B cell (primary cell): Measurements from ENCODE around the gene POP4.

Experiments
- EZH2 ChIP-seq: IDR thresholded peaks from 2 replicates; pipeline ENCODE4 v1.6.1; 2012; ENCODE audit warnings: borderline replicate concordance, low read depth, mild to moderate bottlenecking, moderate library complexity, low read length; ENCODE audit not compliant: insufficient read depth, poor library complexity, severe bottlenecking
- TF ChIP-seq, protein P1 (sequence below): fragments of 200-600 bp; IDR thresholded peaks from one replicate; pipeline ENCODE4 v1.8.0; 2022; ENCODE audit warnings: antibody characterized with exemption, mild to moderate bottlenecking

DNA sequence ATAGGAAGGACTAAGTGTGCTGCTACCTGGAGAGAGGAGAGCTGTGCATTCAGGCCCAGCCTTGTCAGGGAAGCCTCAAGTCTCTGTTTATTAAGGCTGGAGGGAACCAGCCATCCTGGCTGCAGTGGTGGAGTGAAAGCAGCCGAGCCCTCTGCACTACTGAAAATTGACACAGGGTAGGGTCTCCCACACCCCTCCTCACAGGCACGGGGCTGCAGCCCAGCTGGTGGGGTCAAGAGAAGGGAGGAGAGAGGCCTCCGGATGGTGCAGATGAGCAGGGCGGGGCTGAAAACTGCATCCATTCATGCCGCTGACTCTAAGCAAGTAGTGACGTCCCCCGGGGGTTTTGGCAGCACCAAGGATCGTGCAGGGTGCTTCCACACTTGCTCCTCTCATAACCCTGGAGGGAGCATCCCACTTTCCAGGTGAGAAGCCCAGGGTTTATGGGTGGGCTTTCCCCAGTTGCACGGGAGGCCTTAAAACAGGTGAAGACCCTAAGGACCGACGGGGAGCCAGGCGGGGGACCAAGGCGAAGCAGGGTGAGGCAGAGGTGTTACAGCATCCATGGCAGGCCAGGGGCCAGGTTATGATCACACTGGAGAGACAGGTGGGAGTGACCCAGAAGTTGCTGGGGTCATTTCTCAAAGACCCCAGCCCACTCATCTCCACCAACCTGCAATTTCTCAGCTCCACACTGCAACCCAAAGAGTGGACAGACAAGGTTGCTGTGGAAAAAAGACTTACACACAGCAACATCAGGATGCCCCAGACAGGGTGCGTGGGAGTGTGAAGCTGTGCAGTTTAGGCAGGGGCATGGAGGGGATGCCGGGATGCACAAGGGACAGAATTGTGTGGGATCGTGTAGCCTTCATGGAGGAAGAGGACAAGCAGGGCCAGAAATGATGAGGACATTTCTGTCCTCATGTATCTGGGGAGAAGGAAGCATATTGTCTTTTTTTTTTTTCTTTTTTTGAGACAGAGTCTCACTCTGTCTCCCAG lies 43.5 kb upstream of the POP4 start:
- TF ChIP-seq, protein P1, sequence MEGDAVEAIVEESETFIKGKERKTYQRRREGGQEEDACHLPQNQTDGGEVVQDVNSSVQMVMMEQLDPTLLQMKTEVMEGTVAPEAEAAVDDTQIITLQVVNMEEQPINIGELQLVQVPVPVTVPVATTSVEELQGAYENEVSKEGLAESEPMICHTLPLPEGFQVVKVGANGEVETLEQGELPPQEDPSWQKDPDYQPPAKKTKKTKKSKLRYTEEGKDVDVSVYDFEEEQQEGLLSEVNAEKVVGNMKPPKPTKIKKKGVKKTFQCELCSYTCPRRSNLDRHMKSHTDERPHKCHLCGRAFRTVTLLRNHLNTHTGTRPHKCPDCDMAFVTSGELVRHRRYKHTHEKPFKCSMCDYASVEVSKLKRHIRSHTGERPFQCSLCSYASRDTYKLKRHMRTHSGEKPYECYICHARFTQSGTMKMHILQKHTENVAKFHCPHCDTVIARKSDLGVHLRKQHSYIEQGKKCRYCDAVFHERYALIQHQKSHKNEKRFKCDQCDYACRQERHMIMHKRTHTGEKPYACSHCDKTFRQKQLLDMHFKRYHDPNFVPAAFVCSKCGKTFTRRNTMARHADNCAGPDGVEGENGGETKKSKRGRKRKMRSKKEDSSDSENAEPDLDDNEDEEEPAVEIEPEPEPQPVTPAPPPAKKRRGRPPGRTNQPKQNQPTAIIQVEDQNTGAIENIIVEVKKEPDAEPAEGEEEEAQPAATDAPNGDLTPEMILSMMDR = no peak
- TF ChIP-seq EZH2 = no peak
